Thyroid gland (tissue), 4 donors: ENCODE measurements around the gene HSD3B7.

Experiments used
- CTCF ChIP-seq, 6 experiments: fragments of 200-600 bp in 3 of 6; fragments of 450-650 bp in 3 of 6; sonication (generic) in 3 of 6; IDR thresholded peaks; one replicate each; pipeline ENCODE4 v1.5.1; 2016 to 2019; ENCODE audit warnings: antibody characterized with exemption in 6 of 6, mild to moderate bottlenecking in 2 of 6, inconsistent platforms in 1 of 6, moderate library complexity in 1 of 6
- POLR2A ChIP-seq, 2 donors: fragments of 450-650 bp; IDR thresholded peaks; one replicate each; pipeline ENCODE4 v1.6.1; 2017; ENCODE audit warnings: antibody characterized with exemption in 2 of 2, mild to moderate bottlenecking in 2 of 2, moderate library complexity in 1 of 2

DNA sequence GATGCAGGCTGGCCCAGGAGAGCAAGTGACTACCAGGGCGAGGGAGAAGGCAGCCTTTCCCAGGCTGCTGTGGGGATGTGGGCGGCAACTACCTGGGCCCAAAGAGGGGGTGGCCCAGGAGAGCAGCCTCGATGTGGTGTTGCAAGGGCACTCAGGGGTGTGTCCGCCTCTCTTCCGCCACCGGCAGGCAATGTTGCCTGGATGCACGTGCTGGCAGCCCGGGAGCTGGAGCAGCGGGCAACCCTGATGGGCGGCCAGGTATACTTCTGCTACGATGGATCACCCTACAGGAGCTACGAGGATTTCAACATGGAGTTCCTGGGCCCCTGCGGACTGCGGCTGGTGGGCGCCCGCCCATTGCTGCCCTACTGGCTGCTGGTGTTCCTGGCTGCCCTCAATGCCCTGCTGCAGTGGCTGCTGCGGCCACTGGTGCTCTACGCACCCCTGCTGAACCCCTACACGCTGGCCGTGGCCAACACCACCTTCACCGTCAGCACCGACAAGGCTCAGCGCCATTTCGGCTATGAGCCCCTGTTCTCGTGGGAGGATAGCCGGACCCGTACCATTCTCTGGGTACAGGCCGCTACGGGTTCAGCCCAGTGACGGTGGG, 2.7 kb downstream of the HSD3B7 start:
- TF ChIP-seq CTCF (IDR thresholded peaks at IDR 0.05) (no peak), POLR2A (IDR thresholded peaks at IDR 0.05) (no peak)
